HL-60 (cell line): Measurements from ENCODE around the gene CXCL11.

Source experiments
- DNase-seq, 2 experiments: peaks; one replicate each; pipeline ENCODE4 v3.0.0-alpha.2; 2010 to 2020; ENCODE audit warnings: low read depth in 1 of 2, low spot score in 1 of 2
- H3K27ac ChIP-seq: fragments of 250-450 bp; sonication (Bioruptor Pico); replicated peaks from 2 replicates; pipeline ENCODE4 v1.5.1; 2020; ENCODE audit warnings: mild to moderate bottlenecking, moderate library complexity
- H3K27me3 ChIP-seq: fragments of 250-450 bp; sonication (Bioruptor Pico); 2 replicates; pipeline ENCODE4 v1.5.1; 2021; ENCODE audit warnings: mild to moderate bottlenecking, moderate library complexity; ENCODE audit not compliant: insufficient read depth, poor library complexity, severe bottlenecking
- H3K4me3 ChIP-seq: replicated peaks from 2 replicates; pipeline ENCODE4 v1.5.1; 2011; ENCODE audit warnings: mild to moderate bottlenecking, control low read depth, low read length; ENCODE audit not compliant: insufficient read depth
- CTCF ChIP-seq: IDR thresholded peaks from one replicate; pipeline ENCODE4 v1.5.1; 2011; ENCODE audit warnings: low read length, control low read depth, inconsistent platforms; ENCODE audit not compliant: insufficient read depth
- GABPA ChIP-seq: IDR thresholded peaks from 2 replicates; pipeline ENCODE4 v1.6.1; 2012; ENCODE audit warnings: low read depth
- POLR2AphosphoS5 ChIP-seq: IDR thresholded peaks from 2 replicates; pipeline ENCODE4 v1.6.1; 2012; ENCODE audit warnings: low read depth
- REST ChIP-seq: IDR thresholded peaks from 2 replicates; pipeline ENCODE4 v1.6.1; 2012; ENCODE audit warnings: low read depth; ENCODE audit not compliant: insufficient replicate concordance
- SPI1 ChIP-seq: IDR thresholded peaks from 2 replicates; pipeline ENCODE4 v1.6.1; 2012; ENCODE audit warnings: low read depth, mild to moderate bottlenecking, borderline replicate concordance

The CXCL11 gene

DNA sequence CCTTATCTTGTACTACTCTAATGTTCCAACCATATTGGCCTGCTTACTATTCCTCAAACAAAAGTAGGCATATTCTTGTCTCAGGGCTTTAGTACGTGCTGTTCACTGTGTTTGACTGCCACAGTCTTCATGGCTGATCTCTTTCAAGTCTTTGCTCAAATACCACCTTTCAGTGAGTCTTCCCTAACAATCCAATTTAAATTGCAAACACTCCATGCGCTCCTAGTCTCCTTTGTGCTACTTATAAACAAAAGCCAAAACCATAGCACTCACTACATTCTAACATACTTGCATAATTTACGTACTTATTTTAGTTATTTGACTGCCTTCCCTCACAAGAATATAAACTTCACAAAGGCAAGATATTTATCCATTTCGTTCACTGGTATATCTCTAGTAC lies 36.9 kb upstream of the CXCL11 start:
- no peak for DNase-seq
- no peak overlapping the region for H3K27ac ChIP-seq
- no peak overlapping the region for H3K4me3 ChIP-seq
- no peaks in the 10 kb centered on the region for H3K27me3 ChIP-seq
- no peak for TF ChIP-seq CTCF
- TF ChIP-seq REST: no peak
- no peak for TF ChIP-seq GABPA
- TF ChIP-seq SPI1: no peak
- TF ChIP-seq POLR2AphosphoS5: no peak

GRCh38 chr4:76067652-76068286 lies 31.9 kb upstream of the CXCL11 start:
- H3K4me3 ChIP-seq: no peak overlapping the region
- no peaks in the 10 kb centered on the region for H3K27me3 ChIP-seq
- no peak overlapping the region for H3K27ac ChIP-seq
- no peak for TF ChIP-seq REST
- peak; percentile 77 for TF ChIP-seq CTCF
- TF ChIP-seq POLR2AphosphoS5: no peak
- DNase-seq: peak; percentile 26 to 73

GRCh38 chr4:76066546-76066945 lies 30.7 kb upstream of the CXCL11 start:
- Histone ChIP-seq H3K4me3 (no peak overlapping the region), H3K27me3 (no peaks in the 10 kb centered on the region), H3K27ac (no peak overlapping the region)
- no peak for TF ChIP-seq GABPA
- TF ChIP-seq SPI1: no peak
- TF ChIP-seq REST: no peak
- no peak for TF ChIP-seq CTCF
- no peak for TF ChIP-seq POLR2AphosphoS5
- DNase-seq: no peak
